HG03066 (cell line): Measurements from ENCODE around the gene FSD2.
"Not testable (repeated sequence)": the region's sequence is repeated elsewhere in the genome, so short reads cannot be mapped to it uniquely, and the experiment has no call there.

ENCODE experiments used
- ATAC-seq: cut with Tn5 transposase; IDR thresholded peaks from one replicate; pipeline ENCODE4 v1.9.1; 2021; ENCODE audit warnings: low read depth; ENCODE audit not compliant: unreplicated experiment

The FSD2 gene

DNA sequence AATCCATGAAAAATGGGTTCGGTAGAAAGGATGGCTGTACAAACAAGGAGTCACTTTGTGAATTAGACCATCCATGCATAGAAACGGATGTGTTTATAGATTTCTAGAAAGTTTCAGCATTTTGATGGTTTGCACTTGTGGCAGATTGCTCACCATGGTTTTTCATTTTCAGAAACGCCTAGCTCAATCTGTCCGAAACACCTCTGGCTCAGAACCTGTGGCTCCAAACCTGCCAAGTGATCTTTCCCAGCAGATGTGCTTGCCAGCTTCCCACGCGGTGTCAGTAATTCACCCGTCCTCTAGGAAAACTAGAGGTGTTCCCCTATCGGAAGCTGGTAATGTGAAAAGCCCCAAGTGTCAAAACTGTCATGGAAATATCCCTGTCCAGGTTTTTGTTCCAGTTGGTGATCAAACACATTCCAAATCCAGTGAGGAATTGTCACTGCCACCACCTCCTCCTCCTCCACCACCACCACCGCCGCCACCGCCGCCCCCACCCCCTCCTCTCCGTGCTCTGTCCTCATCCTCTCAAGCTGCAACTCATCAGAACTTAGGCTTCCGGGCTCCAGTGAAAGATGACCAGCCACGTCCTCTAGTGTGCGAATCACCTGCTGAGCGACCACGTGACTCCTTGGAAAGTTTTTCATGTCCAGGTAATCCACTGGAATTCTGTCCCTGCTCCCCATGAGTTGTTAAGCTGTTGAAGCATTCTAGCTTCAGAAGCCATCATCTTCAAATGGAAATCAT, 24.7 kb upstream of the FSD2 start:
- no peak for ATAC-seq

DNA sequence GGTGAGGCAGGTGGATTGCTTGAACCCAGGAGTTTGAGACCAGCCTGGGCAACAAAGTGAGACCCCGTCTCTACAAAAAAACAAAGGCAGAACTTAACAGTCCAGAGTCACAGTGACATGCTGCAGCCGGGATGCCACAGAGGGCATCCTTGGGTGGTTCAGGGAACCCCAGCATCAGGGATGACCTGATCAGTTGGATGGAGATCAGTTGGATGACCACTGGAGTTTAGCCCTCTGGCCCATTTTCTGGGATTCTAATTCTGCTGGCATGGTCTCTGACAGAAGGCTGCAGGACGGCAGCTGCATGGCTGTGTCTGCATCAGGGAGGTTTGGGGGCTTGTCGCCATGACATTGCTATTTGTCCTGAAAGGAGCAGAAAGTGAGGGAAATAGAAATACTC, 23.4 kb upstream of the FSD2 start:
- no peak for ATAC-seq

DNA sequence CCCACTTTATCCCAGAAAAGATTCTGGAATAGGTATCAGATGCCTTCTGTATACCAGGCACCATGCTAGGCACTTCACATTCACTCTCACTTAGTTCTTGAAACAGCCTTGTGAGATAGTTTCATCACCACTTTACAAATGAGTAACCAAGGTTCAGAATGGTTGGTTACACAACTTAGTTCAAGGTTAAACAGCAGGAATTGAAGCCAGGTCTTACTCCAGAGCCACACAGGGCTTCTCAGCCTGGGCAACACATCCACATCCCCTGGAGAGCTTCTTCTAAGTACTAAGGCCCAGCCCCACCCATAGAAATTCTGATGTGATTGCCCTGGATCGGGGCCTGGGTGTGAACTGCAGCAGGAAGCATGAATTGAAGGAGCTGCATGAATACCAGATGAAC, 22.2 kb upstream of the FSD2 start:
- ATAC-seq: no peak

DNA sequence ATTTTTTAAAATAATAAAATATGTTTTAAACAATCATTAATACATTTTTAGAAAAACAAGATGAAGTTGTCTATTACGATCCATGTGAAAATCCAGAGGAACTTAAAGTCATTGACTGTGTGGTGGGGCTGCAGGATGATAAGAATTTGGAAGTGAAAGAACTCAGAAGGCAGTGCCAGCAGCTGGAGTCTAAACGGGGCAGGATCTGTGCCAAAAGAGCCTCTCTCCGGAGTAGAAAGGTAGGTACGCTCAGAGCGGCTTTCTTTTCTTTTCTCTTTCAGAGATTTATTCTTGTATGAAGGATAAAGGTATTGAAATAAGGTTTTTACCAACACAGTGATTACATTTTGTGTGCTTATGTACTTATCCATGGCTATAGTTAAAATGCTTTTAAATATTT, 17.2 kb upstream of the FSD2 start:
- ATAC-seq: no peak

DNA sequence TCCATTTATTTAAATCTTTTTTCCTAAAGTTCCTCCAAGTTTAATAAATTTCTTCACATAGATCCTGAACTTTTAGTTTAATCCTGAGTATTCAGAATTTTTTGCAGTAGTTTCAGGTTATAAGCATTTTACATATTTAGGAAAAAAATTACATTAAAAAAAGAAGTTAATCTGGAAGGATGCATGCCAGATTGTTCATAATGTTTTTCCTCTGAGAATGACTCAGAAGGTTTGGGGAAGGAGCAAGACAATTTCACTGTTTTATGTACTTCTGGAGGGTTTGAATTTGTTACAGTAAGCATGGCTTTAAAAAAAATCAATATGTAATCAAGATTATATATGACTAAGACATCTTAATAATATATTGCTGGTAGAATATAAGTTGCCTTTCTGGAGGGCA, 16.0 kb upstream of the FSD2 start:
- not testable (repeated sequence) for ATAC-seq

DNA sequence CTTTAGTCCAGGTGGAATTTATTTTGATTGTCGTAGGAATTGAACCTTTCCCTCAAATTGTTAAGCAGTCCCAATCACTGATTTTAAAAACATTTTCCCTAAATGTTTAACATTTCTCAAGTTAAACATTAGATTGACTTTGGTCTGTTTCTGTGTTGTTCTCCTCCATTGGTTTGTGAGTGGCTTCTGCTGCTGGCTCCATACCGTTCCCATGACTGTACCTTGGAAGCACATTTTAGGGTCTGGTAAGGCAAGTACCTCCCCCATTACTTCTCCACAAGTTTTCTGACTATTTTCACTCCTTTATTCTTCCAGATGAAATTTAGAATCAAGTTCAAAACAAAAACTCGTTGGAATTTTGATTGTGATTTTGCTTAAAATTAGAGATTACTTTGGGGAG, 15.5 kb upstream of the FSD2 start:
- not testable (repeated sequence) for ATAC-seq

DNA sequence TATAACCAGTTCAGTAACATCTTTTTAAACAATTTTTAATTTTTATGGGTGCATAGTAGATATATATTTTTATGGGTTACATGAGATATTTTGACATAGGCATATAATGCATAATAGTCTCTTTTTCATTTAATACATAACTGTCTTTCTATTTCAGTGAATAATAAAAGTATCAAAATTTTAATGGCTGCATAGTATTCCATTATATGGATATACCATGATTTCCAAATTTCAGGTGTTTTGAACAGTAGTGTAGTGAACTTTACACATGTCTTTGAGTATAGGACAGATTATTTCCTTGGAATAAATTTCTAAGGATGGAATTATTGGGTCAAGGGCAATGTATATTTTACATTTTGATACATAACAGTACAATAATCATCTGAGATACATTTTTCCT, 14.3 kb upstream of the FSD2 start:
- ATAC-seq: no peak

DNA sequence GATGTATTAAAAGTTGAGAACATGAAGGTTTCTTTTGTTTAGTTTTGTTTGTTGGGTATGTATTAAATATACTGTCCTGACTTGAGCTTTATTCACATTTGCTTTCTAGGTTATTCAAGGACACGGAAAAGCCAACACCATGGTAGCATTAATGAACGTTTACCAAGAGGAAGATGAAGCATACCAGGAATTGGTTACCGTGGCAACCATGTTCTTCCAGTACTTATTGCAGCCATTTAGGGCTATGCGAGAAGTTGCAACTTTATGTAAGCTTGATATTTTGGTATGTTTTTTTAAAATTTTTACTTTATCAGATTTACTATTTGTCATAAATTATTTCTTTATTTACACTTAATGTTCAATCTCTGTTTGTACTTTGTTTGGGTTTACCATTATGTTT, 7.1 kb upstream of the FSD2 start:
- ATAC-seq: no peak

DNA sequence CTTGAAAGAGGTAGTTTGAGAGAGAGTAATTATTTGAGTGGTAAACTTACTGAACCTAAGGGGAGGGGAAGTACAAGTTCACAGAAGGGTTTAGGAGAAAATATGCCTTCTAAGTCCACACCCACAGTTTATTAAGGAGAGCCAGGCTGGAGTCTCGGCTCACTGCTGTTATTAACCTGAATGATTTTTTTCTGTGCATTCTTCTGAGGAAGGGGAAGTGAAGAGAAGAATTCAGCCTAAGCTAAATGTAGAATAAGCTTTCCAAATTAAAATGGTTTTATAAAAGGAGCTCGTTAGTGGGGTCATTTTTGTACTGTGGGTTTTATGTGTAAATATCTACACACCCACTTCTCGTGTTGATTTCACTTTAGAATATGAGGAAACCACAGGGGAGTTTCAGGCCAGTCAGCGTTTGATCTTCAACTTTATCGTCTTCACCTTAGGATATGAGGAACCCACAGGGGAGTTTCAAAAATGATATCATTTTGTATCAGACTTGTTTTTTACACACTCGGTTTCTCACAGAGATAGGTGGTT, 5.1 kb upstream of the FSD2 start:
- no peak for ATAC-seq

DNA sequence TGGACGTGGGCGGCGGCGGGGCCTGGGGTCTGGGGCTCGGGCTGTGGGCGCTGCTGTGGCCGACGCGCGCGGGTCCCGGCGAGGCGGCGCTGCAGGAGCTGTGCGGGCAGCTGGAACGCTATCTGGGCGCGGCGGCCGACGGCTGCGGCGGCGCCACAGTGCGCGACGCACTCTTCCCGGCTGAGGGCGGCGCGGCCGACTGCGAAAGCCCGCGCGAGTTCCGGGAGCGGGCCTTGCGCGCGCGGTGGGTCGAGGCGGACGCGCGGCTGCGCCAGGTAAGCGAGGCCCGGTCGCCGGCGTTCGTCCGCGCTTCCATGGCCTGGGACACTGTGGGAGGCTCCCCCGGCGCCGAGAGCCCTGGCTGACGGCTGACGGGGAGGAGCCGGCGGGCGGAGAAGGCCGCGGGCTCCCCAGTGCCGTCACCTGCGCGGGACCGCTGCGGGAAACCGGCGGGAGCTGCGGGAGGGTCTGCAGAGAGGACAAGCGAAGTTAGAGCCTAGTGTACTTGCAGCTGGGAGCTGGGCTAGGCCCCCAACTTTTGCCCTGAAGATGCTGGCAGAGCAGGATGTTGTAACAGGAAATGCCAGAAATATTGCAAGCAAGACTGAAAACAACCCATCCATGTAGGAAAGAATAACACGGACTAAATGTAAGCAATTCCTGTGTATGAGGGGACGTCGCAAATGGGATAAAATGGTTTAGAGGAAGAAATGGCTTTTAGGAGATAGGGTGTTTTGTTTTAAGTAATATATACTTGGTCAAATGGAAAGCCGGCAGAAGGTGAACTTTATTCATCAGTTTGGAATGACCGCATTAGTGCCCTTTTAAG, 4.4 kb upstream of the FSD2 start:
- ATAC-seq: peak; percentile 7

DNA sequence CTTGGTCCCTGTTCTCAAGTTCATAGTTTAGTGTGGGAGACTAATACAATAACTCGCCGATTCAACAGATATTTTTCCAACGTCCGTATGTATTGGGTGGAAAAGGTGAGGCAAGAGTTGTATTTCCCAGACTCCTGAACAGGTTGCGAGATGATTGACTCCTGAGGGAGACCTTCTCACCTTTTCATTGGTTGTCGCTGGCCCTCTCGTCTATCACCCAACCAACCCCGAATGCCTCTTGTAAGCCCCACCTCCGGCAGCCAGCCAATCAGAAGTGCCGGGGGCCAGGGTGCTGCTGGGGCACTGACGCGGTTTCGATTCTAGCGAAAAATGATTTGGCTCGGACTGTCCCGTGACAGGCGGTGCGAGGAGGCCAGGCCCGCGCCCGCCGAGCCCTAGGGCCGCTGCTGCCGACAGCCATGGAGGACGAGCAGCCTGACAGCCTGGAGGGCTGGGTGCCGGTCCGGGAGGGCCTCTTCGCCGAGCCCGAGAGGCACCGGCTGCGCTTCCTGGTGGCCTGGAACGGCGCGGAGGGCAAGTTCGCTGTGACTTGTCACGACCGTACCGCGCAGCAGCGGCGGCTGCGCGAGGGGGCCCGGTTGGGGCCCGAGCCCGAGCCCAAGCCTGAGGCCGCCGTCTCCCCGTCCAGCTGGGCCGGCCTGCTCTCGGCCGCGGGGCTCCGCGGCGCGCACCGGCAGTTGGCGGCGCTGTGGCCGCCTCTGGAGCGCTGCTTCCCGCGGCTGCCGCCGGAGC, 3.6 kb upstream of the FSD2 start, which contains the start of gene WHAMM:
TSS of gene WHAMM (plus strand) at position 321 of the 753 bp plus-strand sequence. CDS start at position 420, 99 bp downstream.
- peak; percentile 77 for ATAC-seq

DNA sequence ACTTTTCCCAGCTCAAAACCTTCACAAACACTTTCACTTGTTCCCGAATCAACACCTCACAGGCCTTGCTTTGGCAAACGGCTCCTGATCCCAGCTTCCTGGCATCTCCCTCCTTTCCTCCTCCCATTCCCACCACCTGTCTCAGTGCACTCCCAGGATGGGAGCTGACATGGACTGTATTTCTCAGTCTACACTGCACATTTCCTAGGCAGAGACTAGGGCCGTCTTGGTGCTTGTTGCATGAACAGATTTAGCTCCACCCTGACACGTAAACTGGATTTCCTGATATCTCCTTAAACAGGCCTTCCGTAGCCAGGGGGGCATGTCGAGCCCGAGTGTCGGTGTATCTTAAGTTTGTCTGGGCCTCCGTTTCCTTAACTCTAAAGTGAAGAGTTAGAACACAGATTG, 2.8 kb upstream of the FSD2 start:
- ATAC-seq: no peak

DNA sequence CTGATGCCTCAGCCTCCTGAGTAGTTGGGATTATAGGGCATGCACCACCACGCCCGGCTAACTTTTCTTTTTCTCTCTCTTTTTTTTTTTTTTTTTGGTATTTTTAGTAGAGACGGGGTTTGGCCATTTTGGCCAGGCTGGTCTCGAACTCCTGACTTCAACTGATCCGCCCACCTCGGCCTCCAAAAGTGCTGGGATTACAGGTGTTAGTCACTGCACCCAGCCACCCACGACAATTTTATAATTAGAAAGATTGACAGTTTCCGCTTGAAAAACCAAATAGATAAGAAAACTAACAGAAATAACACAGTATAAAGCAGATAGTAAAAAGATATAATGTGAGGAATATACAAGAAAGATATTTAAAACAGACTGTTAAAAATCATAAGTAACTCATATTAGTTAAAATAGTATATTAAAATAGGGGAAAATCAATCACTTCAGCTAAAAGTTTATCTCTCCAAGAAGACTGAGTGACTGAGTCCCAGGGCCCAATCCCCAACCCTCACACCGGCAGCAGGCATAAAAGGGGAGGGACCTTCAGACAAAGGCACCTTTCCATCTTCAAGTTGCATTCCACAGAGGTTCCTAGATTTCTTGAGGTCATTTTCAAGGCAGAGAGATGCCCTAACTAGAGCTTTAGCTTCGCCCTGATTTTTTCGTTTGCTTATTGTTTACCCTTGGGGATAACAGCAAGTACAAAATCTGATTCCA, 2.2 kb upstream of the FSD2 start:
- ATAC-seq: no peak

DNA sequence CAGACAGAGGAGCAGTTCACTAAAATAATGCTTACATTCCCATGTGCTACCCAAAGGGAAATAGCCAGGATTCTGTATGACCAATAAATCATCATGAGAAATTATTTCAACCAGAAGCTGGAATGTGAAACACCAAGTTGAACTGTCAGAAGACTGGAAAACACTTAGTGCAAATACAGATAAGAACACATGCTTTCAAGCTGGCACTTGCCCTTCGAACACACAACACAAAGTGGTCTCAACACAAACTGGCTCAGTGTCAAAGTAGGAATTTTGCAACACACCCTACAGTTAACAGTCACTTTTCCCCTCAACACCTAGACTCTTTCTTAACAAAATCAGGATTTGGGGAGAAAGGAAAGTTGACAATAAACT, 1.3 kb downstream of the FSD2 start:
- no peak for ATAC-seq

DNA sequence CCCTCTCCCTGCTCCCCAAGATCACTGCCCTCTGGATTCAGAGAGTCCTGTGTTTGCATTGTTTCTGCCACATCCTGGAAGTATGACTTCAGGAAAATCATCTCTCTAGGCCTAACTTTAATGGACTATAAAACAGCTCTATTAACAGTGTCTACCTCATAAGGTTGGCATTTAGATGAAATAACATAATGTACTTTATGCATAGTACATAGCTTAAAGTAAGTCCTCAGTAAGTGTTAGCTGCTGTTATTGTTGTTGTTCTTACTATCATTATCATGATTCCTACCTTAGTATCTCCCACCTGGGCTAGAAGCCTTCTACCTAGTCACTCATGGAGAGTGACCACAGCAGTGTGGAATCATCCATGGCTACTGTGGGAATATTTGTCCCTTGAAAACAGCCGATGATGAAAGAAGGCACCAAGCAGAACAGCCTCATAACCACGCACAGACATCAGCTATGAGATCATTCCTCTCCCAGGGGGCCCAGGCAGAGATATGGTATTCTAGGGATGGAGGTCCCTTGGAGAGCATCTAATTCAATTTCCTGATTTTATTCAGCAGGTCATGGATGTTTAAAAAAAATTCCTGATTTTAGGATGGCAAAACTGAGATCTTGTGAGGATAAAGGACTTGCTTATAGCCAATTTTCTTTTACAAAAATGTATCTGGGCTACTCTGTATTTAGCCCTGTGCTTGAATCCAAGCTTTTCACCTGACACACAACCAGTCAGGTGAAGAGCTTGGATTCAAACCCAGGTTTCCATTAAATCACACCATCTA, 1.9 kb downstream of the FSD2 start:
- no peak for ATAC-seq

DNA sequence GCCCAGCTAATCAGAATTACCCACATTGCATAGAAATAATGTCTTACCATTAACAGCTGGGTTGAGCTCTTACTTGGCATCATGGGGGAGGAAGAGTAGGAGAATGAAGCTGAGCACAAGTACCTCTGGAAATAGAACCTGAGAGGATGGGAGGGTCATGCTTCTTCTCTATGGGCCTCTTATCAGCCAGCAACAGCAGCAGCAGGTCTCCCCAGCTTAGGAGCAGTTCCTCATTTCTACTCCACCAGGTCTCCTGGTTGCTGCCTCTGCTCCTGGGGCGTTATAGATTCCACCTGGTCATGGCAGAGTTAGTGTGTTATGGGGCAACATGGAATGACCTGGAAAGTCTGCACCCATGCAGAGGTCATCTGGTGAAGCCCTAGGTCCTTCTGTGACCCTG, 3.4 kb downstream of the FSD2 start:
- no peak for ATAC-seq

DNA sequence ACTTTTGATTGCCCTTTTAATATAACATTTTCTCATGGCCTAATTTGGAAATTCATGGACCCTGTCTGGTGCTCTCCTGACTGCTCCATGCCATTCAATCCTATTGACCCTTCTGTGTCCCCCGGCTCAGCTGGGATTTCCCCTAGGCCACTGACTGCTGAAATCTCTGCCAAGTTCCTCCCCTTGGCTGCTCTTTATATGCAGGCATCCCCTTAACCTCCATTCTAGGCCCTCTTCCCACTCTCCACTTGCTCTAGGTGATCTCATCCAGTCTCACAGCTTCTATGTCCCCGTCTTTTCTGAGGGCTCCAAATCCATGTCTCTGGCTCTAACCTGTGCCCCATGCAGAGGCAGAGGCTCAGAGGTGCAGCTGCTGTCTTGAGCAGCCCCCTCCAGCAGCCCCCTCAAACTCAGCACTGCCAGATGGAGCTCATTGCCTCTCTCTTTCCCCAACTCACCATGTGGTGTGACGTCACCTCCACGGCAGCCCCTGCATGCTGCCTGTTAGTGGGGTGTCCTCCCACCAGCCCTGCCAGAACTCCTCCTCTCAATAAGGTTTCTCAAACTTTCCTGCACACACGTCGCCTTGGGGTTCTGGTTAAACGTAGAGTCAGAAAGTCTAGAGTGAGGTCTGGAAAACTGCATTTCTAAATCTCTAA, 6.6 kb downstream of the FSD2 start:
- no peak for ATAC-seq

DNA sequence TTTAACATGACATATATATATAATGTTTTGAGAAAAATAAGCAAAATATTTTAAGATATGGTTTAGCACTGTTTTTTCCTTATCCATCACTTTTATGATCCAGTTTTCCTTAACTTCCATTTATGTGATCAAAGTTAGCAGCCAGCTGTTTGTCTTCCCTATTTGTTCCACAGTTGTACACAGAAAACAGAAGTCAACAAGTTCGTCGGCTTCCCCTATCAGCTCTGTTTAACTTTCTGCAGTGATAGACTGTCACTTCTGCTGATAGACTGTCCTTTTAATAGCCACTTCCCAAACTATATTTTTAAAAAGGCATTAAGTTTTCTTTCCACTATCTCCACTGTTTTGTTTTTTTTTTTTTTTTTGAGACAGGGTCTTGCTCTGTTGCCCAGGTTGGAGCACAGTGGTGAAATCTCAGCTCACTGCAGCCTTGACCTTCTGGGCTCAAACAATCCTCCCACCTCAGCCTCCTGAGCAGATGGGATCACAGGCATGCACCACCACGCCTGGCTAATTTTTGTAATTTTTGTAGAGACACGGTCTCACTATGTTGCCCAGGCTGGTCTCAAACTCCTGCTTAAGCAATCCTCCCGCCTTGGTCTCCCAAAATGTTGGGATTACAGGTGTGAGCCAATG, 7.2 kb downstream of the FSD2 start:
- no peak for ATAC-seq

DNA sequence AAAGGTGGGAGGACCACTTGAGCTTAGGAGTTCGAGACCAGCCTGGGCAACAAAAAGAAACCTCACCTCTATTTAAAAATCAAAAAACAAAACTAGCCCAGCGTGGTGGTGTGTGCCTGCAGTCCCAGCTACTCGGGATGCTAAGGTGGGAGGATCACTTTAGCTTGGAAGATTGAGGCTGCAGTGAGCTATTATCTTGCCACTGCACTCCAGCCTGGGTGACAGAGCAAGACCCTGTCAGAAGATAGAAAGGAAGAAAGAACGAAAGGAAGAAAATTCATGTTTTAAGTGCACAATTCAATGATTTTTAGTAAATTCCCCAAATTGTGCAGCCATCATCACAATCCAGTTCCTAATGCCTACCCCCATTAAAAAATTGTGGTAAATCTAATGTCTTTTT, 7.8 kb downstream of the FSD2 start:
- ATAC-seq: no peak
